H1 (cell line): ENCODE measurements around the gene TMEM120A. TPM values are rescaled to one million over a fixed set of nuclear protein-coding genes. Genes with fewer than 3 reads are reported as not detected.

Source experiments
- JUND ChIP-seq: IDR thresholded peaks from 2 replicates; pipeline ENCODE4 v1.6.1; 2011; ENCODE audit warnings: mild to moderate bottlenecking, improper control_type of control experiment, low read length
- RXRA ChIP-seq: IDR thresholded peaks from 2 replicates; pipeline ENCODE4 v1.6.1; 2011; ENCODE audit warnings: low read depth, mild to moderate bottlenecking, low read length, moderate library complexity; ENCODE audit not compliant: insufficient read depth
- TAF1 ChIP-seq: IDR thresholded peaks from 2 replicates; pipeline ENCODE4 v1.6.1; 2011; ENCODE audit warnings: mild to moderate bottlenecking, low read depth, low read length
- polyA plus RNA-seq, 7 experiments: library from polyadenylated mRNA; depleted of rRNA in 3 of 7; stranded (reverse) in 5 of 7; unstranded in 2 of 7; fragments of >200 nt in 5 of 7; fragments of 200-250 nt in 2 of 7; gene quantifications; 1 replicate in 5 of 7; 2 replicates in 1 of 7; 4 replicates in 1 of 7; pipeline versions ENCODE4 v1.2.1 to v1.2.3, GENCODE V29; 2011 to 2013; ENCODE audit warnings: missing spikeins in 2 of 7, mixed read lengths in 2 of 7
- total RNA-seq: library from RNA; stranded (reverse); fragmentation: NEBNext Ultra II Directional; extraction: Animal tissue kit (Norgen Biotek cat#: 25700); gene quantifications from 2 replicates; pipeline ENCODE4 v1.2.1, GENCODE V29; 2021

TMEM120A gene
- total and polyA plus RNA-seq, 2 of the 8 experiments (the other 6 are each of a cell fraction or from before 2014, with no cell fraction given) = 15.6 to 49.9 TPM

- no peak for TF ChIP-seq RXRA
- no peak for TF ChIP-seq JUND
- TF ChIP-seq TAF1 = no peak
Measured at GRCh38 chr7:75958802-75959543, 35.4 kb downstream of the TMEM120A start (continued).
